Activated naive CD8-positive, alpha-beta T cell treated with anti-CD3 and anti-CD28 coated beads, Interleukin-2, amount 50 U/mL, for 16 hours (primary cell): ENCODE measurements around the gene KMT2B.

Source experiments
- DNase-seq: peaks from one replicate; pipeline ENCODE4 v3.0.0-alpha.2; 2020; ENCODE audit warnings: low read depth, low spot score

KMT2B gene

DNA sequence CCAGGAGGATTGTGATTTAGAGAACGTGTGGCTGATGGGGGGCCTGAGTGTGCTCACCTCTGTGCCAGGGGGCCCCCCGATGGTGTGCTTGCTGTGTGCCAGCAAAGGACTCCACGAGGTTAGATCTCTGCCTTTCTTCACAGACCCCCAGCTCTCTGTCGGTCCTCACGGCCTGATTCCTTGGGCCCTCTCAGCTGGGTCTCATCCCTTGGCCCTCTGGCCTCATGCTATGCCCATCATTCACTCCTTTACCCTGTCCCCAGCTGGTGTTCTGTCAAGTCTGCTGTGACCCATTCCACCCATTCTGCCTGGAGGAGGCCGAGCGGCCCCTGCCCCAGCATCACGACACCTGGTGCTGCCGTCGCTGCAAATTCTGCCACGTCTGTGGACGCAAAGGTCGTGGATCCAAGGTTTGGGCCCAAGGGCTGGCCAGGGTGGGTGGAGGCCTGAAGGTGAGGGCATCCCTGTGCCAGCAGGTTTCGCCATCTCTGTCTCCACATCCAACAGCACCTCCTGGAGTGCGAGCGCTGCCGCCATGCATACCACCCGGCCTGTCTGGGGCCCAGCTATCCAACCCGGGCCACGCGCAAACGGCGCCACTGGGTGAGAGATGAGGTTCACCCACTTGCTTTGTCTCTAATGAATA is 7.5 kb downstream of the KMT2B start:
- no peak for DNase-seq

GRCh38 chr19:35727053-35727955 is 9.5 kb downstream of the KMT2B start:
- no peak for DNase-seq

- no peak for DNase-seq
Measured at GRCh38 chr19:35727956-35728706, 10.3 kb downstream of the KMT2B start.

DNA sequence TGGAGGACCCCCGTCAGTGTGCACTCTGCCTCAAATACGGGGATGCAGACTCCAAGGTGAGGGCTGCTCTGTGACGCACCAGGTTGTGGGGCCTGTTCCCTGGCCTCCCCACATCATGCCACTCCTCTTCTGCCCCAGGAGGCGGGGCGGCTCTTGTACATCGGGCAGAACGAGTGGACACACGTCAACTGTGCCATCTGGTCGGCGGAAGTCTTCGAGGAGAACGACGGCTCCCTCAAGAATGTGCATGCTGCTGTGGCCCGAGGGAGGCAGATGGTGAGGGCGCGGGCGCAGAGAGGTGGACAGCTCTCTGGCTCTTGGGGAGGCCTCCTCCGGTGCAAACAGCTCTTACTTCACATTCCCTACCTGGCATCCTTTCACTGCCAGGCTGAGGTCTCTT is 11.2 kb downstream of the KMT2B start:
- no peak for DNase-seq

DNA sequence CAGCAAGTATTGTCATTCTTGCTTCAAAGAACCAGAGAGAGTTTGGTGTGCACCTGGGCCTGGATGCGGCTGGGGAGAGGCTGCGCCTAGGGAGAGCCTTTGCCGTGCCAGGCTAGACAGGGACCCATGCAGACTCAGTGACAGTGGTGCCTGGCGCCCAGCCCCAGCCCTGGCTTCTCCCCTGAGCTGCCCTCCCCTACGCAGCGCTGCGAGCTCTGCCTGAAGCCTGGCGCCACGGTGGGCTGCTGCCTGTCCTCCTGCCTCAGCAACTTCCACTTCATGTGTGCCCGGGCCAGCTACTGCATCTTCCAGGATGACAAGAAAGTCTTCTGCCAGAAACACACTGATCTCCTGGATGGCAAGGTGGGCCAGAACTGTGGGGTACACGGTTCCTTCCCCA is 12.0 kb downstream of the KMT2B start:
- no peak for DNase-seq

DNA sequence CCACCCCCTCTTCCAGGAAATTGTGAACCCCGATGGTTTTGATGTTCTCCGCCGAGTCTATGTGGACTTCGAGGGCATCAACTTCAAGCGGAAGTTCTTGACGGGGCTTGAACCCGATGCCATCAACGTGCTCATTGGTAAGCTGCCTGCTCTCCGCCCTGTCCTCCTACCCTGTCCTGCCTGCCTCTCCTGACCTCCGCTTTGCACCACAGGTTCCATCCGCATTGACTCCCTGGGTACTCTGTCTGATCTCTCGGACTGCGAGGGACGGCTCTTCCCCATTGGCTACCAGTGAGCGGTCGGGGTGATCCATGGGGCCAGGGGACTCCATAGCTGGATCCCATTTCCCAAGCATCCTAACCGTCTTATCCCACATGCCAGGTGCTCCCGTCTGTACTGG is 12.5 kb downstream of the KMT2B start:
- no peak for DNase-seq

DNA sequence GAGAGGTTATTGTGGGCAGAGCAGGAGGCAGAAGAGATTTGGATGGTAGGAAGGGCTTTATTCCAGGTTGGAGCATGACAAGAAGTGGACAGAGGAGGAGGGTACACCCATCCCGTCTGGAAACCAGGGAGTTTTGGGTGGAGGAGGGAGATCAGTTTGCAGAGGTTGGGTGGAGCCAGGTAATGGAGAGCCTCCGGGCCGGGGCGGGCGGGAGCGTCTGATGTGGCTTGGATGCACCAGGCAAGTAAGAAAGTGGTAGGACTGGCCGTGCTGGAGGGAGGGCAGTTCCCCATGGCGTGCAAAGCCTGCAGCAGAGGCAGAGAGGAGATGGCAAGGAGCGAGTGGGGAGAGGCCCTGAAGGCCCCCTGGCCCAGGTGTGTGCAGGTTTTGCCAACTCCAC is 13.6 kb downstream of the KMT2B start:
- no peak for DNase-seq

GRCh38 chr19:35731779-35732405 is 14.1 kb downstream of the KMT2B start:
- no peak for DNase-seq

DNA sequence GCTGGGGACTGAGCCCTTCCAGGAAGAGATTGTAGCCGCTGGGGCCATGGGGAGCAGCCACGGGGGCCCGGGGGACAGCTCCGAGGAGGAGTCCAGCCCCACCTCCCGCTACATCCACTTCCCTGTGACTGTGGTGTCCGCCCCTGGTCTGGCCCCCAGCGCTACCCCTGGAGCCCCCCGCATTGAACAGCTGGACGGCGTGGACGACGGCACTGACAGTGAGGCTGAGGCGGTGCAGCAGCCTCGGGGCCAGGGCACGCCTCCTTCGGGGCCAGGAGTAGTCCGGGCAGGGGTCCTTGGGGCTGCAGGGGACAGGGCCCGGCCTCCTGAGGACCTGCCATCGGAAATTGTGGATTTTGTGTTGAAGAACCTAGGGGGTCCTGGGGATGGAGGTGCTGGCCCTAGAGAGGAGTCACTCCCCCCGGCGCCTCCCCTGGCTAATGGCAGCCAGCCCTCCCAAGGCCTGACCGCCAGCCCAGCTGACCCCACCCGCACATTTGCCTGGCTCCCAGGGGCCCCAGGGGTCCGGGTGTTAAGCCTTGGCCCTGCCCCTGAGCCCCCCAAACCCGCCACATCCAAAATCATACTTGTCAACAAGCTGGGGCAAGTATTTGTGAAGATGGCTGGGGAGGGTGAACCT is 14.9 kb downstream of the KMT2B start:
- no peak for DNase-seq

- no peak for DNase-seq
Measured at GRCh38 chr19:35733180-35734125, 15.7 kb downstream of the KMT2B start.

DNA sequence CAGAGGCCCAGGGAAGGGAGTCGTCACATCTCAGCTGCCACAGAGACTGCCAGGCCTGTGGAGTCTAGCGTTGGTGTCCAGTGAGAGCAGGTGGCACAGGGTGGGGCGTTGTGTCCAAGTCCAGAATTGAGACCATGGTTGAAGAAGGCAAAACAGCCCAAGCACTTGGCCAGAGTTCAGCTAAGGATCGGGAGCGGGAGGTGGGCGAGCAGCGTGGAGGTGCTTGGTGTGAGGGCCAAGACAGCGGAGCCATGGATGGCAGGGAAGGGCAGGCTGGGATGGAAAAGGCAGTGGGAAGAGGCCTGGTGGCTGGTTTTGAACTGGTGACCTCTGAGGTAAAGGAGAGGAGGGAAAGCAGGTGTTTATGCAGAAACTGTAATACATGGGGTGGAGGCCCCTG is 16.5 kb downstream of the KMT2B start:
- DNase-seq = no peak

- no peak for DNase-seq
Measured at GRCh38 chr19:35734889-35735288, 17.1 kb downstream of the KMT2B start.

DNA sequence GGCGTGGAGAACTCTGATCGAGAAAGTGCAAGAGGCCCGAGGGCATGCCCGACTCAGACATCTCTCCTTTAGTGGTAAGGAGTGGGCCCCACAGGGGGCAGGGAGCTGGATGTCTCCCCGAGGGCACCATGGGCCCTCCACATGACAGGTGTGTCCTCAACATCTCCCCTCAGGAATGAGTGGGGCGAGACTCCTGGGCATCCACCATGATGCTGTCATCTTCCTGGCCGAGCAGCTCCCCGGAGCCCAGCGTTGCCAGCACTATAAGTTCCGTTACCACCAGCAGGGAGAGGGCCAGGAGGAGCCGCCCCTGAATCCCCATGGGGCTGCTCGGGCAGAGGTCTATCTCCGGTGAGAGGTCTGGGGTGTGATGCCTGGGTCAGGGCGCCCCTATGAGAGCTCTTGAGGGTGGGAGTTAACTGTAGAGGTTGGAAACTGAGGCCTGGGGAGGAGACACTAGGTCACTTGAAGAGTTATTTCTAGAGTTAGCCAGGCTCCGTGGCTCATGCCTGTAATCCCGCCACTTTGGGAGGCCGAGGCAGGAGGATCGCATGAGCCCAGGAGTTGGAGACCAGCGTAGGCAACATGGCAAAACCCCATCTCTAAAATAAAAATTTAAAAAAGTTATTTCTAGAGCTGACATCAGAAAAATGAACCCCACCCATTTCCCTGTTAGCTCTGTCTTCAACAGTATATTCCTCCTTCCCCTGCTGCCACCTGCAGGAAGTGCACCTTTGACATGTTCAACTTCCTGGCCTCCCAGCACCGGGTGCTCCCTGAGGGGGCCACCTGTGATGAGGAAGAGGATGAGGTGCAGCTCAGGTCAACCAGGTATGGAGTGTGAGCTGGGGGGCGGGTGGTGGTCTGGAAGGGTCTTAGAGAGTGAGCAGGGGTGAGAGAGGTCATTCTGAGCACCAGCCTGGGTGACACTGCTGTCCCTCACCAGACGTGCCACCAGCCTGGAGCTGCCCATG is 19.4 kb downstream of the KMT2B start:
- DNase-seq = no peak

GRCh38 chr19:35738021-35738886 is 20.5 kb downstream of the KMT2B start:
- no peak for DNase-seq

DNA sequence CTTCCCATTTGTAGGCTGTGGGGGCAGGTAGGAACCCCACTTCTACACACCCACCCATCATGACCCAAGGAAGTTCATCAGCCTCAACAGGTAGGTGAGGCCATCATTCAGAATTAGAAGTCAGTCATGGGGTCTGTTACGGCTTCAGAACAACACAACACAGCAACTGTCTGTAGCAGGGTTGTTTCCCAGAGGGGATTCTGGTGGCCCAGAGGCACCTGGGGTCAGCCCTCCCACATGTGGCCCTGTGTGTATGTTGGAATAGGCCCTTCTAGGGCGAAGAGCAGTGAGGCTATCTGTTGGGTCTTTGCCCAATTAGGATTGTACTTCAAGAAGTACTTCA is 21.1 kb downstream of the KMT2B start:
- DNase-seq = no peak

GRCh38 chr19:35739275-35740107 is 21.7 kb downstream of the KMT2B start:
- DNase-seq = no peak

GRCh38 chr19:35740108-35740422 is 22.3 kb downstream of the KMT2B start:
- DNase-seq = no peak
